ENCODE results near the gene AREL1.

DNA sequence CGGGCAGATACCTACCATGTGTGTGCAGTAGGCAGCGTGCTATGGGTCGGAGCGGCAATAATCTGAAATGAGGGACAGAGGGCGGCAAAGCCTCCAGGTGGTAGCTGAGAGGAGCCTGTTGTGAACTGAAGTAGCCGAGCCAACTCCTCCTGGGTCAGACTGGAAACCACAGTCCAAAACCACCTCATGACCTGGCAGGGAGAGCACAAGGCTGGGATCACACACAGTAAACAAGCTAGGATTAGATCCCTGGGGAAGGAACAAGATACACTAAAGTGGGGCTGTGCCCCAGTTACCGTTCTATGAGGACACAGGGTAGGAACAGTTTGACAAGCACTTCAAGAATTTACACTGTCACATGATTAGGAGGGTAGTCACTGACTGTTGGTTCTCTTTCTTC lies 49.0 kb downstream of the AREL1 start:
- TF ChIP-seq, protein P1, sequence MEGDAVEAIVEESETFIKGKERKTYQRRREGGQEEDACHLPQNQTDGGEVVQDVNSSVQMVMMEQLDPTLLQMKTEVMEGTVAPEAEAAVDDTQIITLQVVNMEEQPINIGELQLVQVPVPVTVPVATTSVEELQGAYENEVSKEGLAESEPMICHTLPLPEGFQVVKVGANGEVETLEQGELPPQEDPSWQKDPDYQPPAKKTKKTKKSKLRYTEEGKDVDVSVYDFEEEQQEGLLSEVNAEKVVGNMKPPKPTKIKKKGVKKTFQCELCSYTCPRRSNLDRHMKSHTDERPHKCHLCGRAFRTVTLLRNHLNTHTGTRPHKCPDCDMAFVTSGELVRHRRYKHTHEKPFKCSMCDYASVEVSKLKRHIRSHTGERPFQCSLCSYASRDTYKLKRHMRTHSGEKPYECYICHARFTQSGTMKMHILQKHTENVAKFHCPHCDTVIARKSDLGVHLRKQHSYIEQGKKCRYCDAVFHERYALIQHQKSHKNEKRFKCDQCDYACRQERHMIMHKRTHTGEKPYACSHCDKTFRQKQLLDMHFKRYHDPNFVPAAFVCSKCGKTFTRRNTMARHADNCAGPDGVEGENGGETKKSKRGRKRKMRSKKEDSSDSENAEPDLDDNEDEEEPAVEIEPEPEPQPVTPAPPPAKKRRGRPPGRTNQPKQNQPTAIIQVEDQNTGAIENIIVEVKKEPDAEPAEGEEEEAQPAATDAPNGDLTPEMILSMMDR (conservative IDR thresholded peaks at IDR 0.05): no peak
- no peak for TF ChIP-seq EZH2 (IDR thresholded peaks at IDR 0.05; ENCODE audit: low read depth)

All from PC-9 (cell line).